Neural cell (in vitro differentiated cells): ENCODE data around the gene YY1.

Source experiments
- EP300 ChIP-seq: fragments of 450-650 bp; conservative IDR thresholded peaks from 2 replicates; pipeline ENCODE4 v1.6.1; 2014; ENCODE audit warnings: antibody characterized with exemption, mild to moderate bottlenecking, moderate library complexity; ENCODE audit not compliant: poor library complexity, severe bottlenecking
- EZH2 ChIP-seq: fragments of 200-600, 300-800 bp; shearing (Covaris generic), sonication (generic); IDR thresholded peaks from 2 replicates; pipeline ENCODE4 v1.6.1; 2014; ENCODE audit warnings: antibody characterized with exemption, low read length, borderline replicate concordance, mild to moderate bottlenecking; ENCODE audit not compliant: insufficient read depth, poor library complexity, severe bottlenecking
- MXI1 ChIP-seq: fragments of 450-650 bp; conservative IDR thresholded peaks from 2 replicates; pipeline ENCODE4 v1.6.1; 2014; ENCODE audit warnings: antibody characterized with exemption, mild to moderate bottlenecking; ENCODE audit not compliant: poor library complexity, severe bottlenecking
- POLR2AphosphoS5 ChIP-seq: IDR thresholded peaks from 2 replicates; pipeline ENCODE4 v1.6.1; 2012
- RAD21 ChIP-seq: fragments of 450-650 bp; conservative IDR thresholded peaks from 2 replicates; pipeline ENCODE4 v1.6.1; 2014; ENCODE audit warnings: antibody characterized with exemption, mild to moderate bottlenecking, moderate library complexity
- REST ChIP-seq: IDR thresholded peaks from 2 replicates; pipeline ENCODE4 v1.6.1; 2012; ENCODE audit warnings: borderline replicate concordance
- TAF1 ChIP-seq: IDR thresholded peaks from 2 replicates; pipeline ENCODE4 v1.6.1; 2012; ENCODE audit warnings: low read depth
- TF ChIP-seq, protein P1 (sequence below): fragments of 450-650 bp; IDR thresholded peaks from 2 replicates; pipeline ENCODE4 v1.5.1; 2014; ENCODE audit warnings: antibody characterized with exemption, mild to moderate bottlenecking, moderate library complexity; ENCODE audit not compliant: poor library complexity, severe bottlenecking

GRCh38 chr14:100317912-100318808, 79.2 kb downstream of the YY1 start:
- TF ChIP-seq RAD21: no peak
- TF ChIP-seq EZH2: no peak
- TF ChIP-seq POLR2AphosphoS5: no peak
- no peak for TF ChIP-seq TAF1
- TF ChIP-seq, protein P1, sequence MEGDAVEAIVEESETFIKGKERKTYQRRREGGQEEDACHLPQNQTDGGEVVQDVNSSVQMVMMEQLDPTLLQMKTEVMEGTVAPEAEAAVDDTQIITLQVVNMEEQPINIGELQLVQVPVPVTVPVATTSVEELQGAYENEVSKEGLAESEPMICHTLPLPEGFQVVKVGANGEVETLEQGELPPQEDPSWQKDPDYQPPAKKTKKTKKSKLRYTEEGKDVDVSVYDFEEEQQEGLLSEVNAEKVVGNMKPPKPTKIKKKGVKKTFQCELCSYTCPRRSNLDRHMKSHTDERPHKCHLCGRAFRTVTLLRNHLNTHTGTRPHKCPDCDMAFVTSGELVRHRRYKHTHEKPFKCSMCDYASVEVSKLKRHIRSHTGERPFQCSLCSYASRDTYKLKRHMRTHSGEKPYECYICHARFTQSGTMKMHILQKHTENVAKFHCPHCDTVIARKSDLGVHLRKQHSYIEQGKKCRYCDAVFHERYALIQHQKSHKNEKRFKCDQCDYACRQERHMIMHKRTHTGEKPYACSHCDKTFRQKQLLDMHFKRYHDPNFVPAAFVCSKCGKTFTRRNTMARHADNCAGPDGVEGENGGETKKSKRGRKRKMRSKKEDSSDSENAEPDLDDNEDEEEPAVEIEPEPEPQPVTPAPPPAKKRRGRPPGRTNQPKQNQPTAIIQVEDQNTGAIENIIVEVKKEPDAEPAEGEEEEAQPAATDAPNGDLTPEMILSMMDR: no peak
- no peak for TF ChIP-seq EP300
- TF ChIP-seq REST: no peak
- TF ChIP-seq MXI1: no peak
